NCI-H82 treated with DMSO at 0.1 percent for 48 hours (cell line): ENCODE measurements around the gene PCDHGA11.
"Not testable (repeated sequence)": the region's sequence is repeated elsewhere in the genome, so short reads cannot be mapped to it uniquely, and the experiment has no call there.

ENCODE experiments used
- DNase-seq: peaks from one replicate; lab custom pipeline; 2025; ENCODE audit not compliant: unreplicated experiment; lab: John Stamatoyannopoulos, UW

The PCDHGA11 gene

GRCh38 chr5:141430332-141431113 lies 9.7 kb downstream of the PCDHGA11 start, which contains the start of gene PCDHGA12:
TSS of gene PCDHGA12 (plus strand) at chr5:141430507. CDS start at chr5:141430760, 253 bp downstream.
- no peak for DNase-seq

- DNase-seq = no peak
These were observed 10.4 kb downstream of the PCDHGA11 start for GRCh38 chr5:141431286-141431685.

DNA sequence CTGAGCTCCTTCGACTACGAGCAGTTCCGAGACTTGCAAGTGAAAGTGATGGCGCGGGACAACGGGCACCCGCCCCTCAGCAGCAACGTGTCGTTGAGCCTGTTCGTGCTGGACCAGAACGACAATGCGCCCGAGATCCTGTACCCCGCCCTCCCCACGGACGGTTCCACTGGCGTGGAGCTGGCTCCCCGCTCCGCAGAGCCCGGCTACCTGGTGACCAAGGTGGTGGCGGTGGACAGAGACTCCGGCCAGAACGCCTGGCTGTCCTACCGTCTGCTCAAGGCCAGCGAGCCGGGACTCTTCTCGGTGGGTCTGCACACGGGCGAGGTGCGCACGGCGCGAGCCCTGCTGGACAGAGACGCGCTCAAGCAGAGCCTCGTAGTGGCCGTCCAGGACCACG lies 11.5 kb downstream of the PCDHGA11 start:
- not testable (repeated sequence) for DNase-seq

- not testable (repeated sequence) for DNase-seq
These were observed 11.9 kb downstream of the PCDHGA11 start for GRCh38 chr5:141432726-141433125.

GRCh38 chr5:141434006-141434405 lies 13.2 kb downstream of the PCDHGA11 start:
- DNase-seq = no peak

DNA sequence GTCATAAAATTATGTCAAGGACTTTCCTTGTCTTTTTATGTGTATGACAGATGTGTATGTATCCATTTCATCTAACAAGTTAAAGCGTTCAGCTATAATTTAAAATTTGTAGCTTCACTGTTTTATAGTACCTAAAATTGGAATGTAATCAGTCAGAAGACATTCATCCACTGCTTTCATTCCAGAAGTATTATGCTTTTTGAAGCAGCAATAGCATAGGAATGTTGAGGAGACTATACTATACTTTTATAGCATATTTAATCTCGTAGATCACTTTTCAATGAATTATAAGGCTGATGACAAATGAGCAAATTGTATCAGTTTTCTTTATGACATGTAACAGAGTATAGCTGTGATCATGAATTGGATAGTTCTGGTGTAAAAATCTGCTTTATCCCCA lies 16.4 kb downstream of the PCDHGA11 start:
- DNase-seq = no peak

GRCh38 chr5:141439411-141440141 lies 18.7 kb downstream of the PCDHGA11 start:
- DNase-seq = no peak

DNA sequence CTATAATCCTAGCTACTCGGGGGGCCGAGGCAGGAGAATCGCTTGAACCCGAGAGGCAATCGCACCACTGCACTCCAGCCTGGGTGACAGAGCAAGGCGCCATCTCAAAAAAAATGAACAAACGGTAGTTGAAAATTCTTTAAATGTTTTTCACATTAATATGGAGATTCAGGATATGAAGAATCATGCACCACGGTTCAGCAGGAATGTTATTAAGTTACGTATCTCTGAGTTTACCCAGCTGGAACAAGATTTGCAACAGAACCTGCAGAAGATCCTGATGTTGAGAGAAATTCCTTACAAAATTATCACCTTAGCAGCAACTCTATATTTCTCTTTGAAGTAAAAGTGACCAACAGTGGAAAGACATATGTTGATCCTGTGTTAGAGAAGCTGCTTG lies 19.5 kb downstream of the PCDHGA11 start:
- no peak for DNase-seq

DNA sequence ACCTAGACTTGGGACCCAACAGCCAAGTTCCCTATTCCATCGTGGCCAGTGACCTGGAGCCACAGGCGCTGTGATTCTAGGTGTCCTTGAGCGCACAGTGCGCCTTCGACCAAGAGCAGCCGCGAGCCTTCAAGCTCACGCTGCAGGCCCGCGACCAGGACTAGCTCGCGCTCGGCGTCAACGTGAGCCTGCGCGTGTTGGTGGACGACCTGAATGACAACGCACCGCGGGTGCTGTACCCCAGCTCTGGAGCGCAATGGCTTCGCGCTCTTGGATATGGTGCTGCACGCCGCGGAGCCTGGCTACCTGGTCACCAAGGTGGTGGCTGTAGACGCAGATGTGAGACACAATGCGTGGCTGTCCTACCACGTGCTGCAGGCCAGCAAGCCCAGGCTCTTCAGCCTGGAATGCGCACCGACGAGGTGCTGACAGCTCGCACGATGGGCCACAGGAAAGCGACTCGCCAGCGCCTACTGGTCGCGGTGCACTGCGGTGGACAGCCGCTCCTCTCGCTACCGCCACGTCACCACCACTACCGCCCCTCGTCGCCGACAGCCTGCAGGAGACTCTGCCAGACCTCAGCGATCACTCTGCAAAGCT lies 20.8 kb downstream of the PCDHGA11 start:
- no peak for DNase-seq

GRCh38 chr5:141465351-141465750 lies 44.5 kb downstream of the PCDHGA11 start:
- DNase-seq = no peak
